Measurements from ENCODE around the gene TRIM39.
A peak's percentile ranks its signal among the peaks of the same experiment; 100 is the strongest.
"Not testable (repeated sequence)": the region's sequence is repeated elsewhere in the genome, so short reads cannot be mapped to it uniquely, and the experiment has no call there.

Gene TRIM39
- 26.3 to 32.9 reads per million in 2 experiments for total RNA-seq

- peak; percentile 87 for DNase-seq (ENCODE audit: low read depth)
Observed at GRCh38 chr6:30326526-30327231, at the start of gene TRIM39. Gene TRIM39, plus strand, starts transcription at chr6:30326927. Its CDS starts 2,391 bp downstream, at chr6:30329318.

DNA sequence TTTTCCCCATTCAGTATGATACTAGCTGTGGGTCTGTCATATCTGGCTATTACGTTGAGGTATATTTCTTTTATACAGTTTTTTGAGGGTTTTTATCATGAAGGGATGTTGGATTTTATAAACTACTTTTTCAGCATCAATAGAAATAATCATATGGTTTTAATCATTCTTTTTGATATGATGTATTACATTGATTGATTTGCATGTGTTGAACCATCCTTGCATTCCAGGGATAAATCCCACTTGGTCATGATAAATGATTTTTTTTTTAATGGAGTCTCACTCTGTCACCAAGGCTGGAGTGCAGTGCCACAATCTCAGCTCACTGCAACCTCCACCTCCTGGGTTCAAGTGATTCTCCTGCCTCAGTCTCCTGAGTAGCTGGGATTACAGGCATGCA, 45.7 kb upstream of the TRIM39 start:
- DNase-seq (ENCODE audit: low read depth), result not testable (repeated sequence)

GRCh38 chr6:30282522-30282921, 44.2 kb upstream of the TRIM39 start:
- no peak for DNase-seq (ENCODE audit: low read depth)

GRCh38 chr6:30283761-30284160, 43.0 kb upstream of the TRIM39 start:
- no peak for DNase-seq (ENCODE audit: low read depth)

DNA sequence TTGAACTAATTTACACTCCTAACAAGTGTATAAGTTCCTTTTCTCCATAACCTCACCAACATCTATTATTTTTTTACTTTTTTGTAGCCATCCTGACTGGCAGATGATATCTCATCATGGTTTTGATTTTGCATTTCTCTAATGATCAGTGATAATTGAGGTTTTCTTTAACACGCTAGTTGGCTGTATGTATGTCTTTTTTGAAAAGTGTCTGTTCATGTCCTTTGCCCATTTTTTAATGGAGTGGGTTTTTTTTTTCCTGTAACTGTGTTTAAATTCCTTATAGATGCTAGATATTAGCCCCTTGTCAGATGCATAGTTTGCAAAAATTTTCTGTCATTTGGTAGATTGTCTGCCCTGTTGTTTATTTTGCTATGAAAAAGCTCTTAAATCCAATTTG, 39.6 kb upstream of the TRIM39 start:
- DNase-seq (ENCODE audit: low read depth), result no peak

- DNase-seq (ENCODE audit: low read depth), result no peak
Observed at GRCh38 chr6:30295837-30296236, 30.9 kb upstream of the TRIM39 start.

DNA sequence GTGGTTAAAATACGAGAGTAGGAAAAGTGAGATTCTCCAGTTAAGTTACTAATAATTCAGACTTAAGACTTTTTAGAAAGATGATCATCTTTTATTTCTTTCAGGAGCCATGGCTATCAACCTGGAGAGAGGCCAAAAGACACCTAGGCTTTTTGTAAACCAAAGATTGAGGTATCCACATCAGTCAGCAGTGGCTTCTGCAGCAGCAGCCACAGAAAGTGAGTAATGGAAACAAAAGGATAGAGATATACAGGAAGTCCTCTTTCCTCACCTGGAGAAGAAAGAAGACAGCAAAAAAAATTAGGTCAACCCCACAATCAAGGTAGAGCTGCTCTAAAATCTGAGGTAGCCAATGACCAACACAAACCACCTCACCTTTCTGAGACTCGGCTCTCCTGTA, 22.7 kb upstream of the TRIM39 start:
- DNase-seq (ENCODE audit: low read depth), result no peak

- no peak for DNase-seq (ENCODE audit: low read depth)
Observed at GRCh38 chr6:30311101-30311500, 15.6 kb upstream of the TRIM39 start.

DNA sequence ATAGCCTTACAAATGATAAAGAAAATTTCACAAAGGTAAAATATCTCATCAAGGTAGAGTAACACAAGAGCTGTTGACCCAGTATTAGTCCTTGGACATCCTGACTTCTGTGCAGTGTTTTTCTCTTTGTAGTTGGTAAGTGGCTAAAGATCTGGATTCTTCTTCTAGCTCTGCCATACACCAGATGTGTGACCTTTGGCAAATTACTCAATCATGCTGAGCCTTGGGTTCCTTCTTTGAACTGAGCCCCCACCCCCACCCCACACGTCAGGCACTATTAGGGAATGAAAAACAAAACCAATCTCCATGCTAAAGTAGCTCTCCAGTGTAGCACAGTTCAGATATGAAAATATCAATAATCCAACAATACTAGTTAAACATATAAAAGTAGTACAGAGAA, 15.1 kb upstream of the TRIM39 start:
- no peak for DNase-seq (ENCODE audit: low read depth)

- no peak for DNase-seq (ENCODE audit: low read depth)
Observed at GRCh38 chr6:30312266-30312665, 14.5 kb upstream of the TRIM39 start.

- no peak for DNase-seq (ENCODE audit: low read depth)
Observed at GRCh38 chr6:30312676-30313321, 13.9 kb upstream of the TRIM39 start.

- no peak for DNase-seq (ENCODE audit: low read depth)
Observed at GRCh38 chr6:30315156-30315555, 11.6 kb upstream of the TRIM39 start.

DNA sequence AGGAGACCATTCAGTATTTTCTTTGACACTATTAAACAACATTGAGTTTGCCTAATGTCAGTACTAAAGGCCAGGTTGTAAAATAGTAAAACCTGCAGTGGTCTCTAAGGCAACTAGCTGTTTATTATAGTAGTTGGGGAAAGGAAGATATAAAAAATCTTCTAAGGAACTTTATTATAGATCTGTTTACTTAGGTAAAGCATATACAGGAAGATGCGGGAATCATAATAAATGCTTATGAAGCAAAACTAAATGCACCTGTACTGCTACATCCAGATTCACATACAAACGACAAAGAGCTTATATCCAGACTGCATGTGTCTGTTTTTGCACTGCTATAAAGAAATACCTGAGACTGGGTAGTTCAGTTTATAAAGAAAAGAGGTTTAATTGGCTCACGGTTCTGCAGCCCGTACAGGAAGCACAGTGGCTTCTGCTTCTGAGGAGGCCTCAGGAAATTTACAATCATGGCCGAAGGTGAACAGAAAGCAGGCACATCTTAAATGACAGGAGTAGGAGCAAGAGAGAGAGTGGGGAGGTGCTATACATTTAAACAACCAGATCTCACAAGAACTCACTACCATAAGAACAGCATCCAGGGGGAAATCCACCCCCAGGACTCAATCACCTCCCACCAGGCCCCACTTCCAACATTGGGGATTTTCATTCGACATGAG, 8.7 kb upstream of the TRIM39 start:
- DNase-seq (ENCODE audit: low read depth), result no peak

DNA sequence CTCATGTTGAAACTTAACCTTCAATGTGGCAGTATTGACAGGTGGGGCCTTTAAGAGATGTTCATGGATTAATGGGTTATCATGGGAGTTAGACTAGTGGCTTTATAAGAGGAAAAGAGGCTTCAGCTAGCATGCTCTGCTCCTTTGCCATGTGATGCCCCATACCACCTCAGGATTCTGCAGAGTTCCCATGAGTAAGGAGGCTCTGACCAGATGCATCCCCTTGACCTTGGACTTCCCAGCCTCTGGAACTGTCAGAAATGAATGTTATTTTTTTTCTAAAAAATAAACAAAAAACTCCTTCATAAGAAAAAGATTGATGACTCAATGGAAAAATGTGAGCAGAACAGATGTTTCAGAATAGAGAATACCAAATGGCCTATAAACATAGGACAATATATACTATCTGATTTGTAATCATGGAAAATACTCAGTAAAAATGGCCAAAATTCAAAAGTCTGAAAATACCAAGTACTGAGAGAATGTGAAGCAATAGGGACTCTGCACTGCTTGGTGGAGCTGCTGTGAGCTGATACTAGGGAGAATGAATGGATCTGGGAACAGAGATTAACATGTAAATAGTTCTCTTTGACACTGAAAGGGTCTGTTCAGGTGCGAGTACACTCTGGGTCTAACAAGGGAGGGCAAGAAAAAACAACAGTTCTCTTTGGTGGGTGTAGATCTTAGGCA, 7.4 kb upstream of the TRIM39 start:
- DNase-seq (ENCODE audit: low read depth), result no peak

DNA sequence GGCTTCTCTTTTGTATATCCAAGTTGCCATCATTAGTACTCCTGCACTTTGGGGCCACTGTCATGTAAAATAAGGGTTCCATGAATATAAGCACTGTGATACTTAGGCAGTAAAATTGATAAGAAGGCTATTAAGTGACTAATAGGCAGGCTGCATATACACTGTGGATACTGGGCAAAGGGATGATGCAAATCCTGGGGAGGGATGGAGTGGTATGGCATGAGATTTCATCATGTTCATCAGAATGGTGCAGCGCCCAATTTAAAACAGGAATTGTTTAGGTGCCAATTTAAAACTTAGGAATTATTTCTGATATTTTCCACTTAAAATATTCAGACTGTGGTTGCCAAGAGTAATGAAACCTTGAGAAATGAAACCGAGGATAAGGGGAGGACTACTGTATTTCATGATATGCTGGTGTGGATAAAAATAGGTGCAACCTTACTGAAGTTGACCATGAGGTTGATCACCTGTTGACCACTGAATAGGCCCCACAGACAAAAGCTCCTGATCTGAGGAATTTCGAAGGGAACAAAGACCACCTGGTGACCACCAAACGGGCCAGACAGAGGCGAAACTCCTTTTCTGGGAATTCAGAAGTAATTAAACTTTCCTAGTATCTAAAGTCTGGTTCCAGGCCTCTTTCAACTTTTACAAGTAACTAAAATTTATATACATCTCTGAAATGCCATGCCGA, 4.9 kb upstream of the TRIM39 start:
- DNase-seq (ENCODE audit: low read depth), result no peak

DNA sequence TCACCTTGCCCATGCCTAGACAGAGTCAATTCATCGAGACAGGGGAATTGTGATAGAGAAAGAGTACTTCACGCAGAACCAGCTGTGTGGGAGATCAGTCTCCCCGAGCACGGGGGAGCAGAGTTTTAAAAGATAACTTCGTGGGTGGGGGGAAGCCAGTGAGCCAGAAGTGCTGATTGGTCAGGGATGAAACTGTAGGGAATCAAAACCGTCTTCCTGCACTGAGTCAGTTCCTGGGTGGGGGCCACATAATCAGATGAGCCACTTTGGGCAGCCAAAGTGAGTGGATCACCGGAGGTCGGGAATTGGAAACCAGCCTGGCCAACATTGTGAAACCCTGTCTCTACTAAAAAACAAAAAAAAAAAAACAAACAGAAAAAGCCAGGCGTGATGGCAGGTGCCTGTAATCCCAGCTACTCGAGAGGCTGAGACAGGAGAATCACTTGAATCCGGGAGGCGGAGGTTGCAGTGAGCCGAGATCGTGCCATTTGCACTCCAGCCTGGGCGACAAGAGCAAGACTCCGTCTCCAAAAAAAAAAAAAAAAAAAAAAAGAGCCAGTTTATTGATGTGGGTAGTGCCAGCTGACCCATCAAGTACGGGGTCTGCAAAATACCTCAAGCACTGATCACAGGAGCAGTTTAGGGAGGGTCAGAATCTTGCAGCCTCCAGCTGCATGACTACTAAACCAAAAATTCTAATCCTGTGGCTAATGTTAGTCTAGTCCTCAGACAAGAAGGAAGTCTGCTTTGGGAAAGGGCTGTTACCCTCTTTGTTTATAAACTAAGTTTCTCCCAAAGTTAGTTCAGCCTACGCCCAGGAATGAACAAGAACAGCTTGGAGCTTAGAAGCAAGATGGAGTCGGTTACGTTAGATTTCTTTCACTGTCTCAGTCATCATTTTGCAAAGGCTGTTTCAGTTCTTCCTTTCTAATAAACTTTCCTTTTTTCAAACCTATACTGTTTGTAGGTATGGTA, 3.9 kb upstream of the TRIM39 start:
- DNase-seq (ENCODE audit: low read depth), result no peak

DNA sequence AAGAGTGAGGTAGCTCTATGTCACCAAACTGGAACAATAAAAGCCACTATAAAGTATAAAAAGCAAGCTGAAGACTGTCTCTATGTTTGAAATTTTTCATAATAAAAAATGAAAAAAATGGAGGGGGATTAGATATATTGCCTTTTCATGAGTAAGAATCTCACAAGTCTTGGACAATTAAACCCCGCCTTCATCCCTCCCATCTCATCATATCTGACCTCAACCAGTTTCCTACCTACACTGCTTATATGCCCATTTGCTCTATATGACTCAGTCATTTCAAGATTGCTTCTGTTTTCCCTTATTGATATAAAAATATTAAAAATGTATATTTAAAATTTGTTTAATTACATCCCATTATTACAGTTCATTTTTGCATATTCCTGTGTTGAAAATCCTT, 2.9 kb upstream of the TRIM39 start:
- no peak for DNase-seq (ENCODE audit: low read depth)

GRCh38 chr6:30325150-30325872, 1.4 kb upstream of the TRIM39 start:
- DNase-seq (ENCODE audit: low read depth), result peak; percentile 77

- DNase-seq (ENCODE audit: low read depth), result peak; percentile 60
Observed at GRCh38 chr6:30325873-30326525, 728 bp upstream of the TRIM39 start.
